Measurements from ENCODE around the gene FREY1. TPM values are rescaled to one million over a fixed set of nuclear protein-coding genes. Genes with fewer than 3 reads are reported as not detected.
A peak's percentile ranks its signal among the peaks of the same experiment; 100 is the strongest.

FREY1 gene, protein sequence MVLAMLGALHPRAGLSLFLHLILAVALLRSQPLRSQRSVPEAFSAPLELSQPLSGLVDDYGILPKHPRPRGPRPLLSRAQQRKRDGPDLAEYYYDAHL
- total RNA-seq (2016; rRNA removed; fragmentation: Illumina TruSeq; extraction: Trizol): 0.73 TPM in 1 of 2 replicates, not detected in the other
- not detected in 2 replicates for total RNA-seq (2016; cell fraction: cytosol; rRNA removed; fragmentation: Illumina TruSeq; extraction: Trizol; ENCODE audit: low read depth)
- total RNA-seq (2016; cell fraction: insoluble cytoplasmic fraction; rRNA removed; fragmentation: Illumina TruSeq; extraction: Trizol): 0.27 and 0.52 TPM in 2 replicates
- total RNA-seq (2016; cell fraction: membrane; rRNA removed; fragmentation: Illumina TruSeq; extraction: Trizol): not detected in 2 replicates
- 1.3 TPM in 1 of 2 replicates, not detected in the other for total RNA-seq (2016; cell fraction: nucleus; rRNA removed; fragmentation: Illumina TruSeq; extraction: Trizol)
- polyA plus RNA-seq (2011; rRNA removed): 0.22 and 0.44 TPM in 2 replicates
- polyA plus RNA-seq (2011; cell fraction: cytosol; rRNA removed): not detected in 2 replicates
- polyA plus RNA-seq (2011; cell fraction: nucleus; rRNA removed): 2.4 and 5.3 TPM in 2 replicates
- 0.27 TPM in 1 of 2 replicates, not detected in the other for polyA plus RNA-seq (2012)
- not detected in 2 replicates for polyA plus RNA-seq (2016; cell fraction: cytosol; fragmentation: Illumina TruSeq; extraction: Trizol; ENCODE audit: low read depth)
- not detected in 2 replicates for polyA plus RNA-seq (2016; cell fraction: insoluble cytoplasmic fraction; fragmentation: Illumina TruSeq; extraction: Trizol; ENCODE audit: low read depth)
- not detected in 2 replicates for polyA plus RNA-seq (2016; cell fraction: membrane; fragmentation: Illumina TruSeq; extraction: Trizol; ENCODE audit: low read depth)
- polyA plus RNA-seq (2016; cell fraction: nucleus; fragmentation: Illumina TruSeq; extraction: Trizol; ENCODE audit: insufficient read depth, low read depth): not detected in 2 replicates
- polyA minus RNA-seq (2011; rRNA and poly(A)+ RNA removed; ENCODE audit: low replicate concordance): 4.0 and 13.4 TPM in 2 replicates
- polyA minus RNA-seq (2011; cell fraction: cytosol; rRNA and poly(A)+ RNA removed): not detected in 2 replicates
- polyA minus RNA-seq (2011; cell fraction: nucleus; rRNA and poly(A)+ RNA removed): 7.2 and 7.8 TPM in 2 replicates
- percentile 42 among the genes with signal in this experiment for Bru-seq, nascent RNA
- percentile 32 among the genes with signal in this experiment for BruChase-seq, experiment 1, labeled RNA remaining after a 6-hour chase
- BruChase-seq, experiment 2, labeled RNA remaining after a 2-hour chase: percentile 48 among the genes with signal in this experiment
- long read RNA-seq, experiment 1: 0 reads
- long read RNA-seq, experiment 2, partial matches to known transcripts: 0 of 2 reads
- long read RNA-seq, experiment 2, other reads (novel, unspliced or antisense): 0 of 2 reads

DNA sequence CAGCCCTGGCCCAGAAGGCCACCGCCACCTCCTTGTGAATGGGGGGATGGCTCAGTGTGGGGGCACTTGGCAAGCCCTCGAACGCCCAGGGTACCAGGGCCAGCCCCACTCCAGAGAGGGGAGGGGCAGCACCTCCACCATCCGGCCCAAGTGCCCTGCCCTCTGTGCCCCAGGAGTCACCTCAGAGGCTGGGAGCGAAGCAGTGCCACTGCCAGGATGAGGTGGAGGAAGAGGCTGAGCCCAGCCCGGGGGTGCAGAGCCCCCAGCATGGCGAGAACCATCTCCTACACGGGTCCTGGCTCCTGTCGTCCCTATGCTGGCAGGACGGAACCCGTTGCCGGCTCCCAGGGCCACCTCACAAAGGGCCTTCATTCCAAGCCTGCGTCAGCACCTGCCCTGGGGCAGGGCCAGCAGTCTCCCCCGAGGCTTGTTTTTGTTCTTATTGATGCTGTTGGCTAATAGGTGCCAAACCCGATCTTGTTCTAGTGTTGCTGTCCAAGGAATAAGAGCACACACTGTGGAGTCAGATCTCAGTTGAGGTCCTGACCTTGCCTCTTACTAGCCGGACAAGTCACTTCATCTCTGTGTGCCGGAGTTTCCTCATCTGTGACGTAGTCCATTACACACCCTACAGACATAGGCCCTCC is at the start of gene FREY1:
TSS of gene FREY1 (minus strand) at position 307 of the 647 bp plus-strand sequence. CDS start at position 281, 26 bp downstream.
- H3K27me3 ChIP-seq (ENCODE audit: control insufficient read depth in 1 of 2, insufficient read depth in 2 of 2, low read length in 2 of 2): no peaks in the 10 kb centered on the region
- FAIRE-seq (no peak), DNase-seq (ENCODE audit: low spot score) (no peak), ATAC-seq (peak; percentile 4; the same call in 1 of the 3 replicates)
- H3K79me2 ChIP-seq (ENCODE audit: insufficient read depth, low read length): no peaks in the 10 kb centered on the region
- no peaks in the 10 kb centered on the region for H3K9me3 ChIP-seq (ENCODE audit: low read length)
- no peak within 1 kb of the TSS for H3K27ac ChIP-seq (ENCODE audit: extremely low read length, insufficient read depth, low read length)
- intact Hi-C loops (cut with micrococcal nuclease; ENCODE audit: unreplicated experiment): no loop called here
- no peak within 1 kb of the TSS for H3K4me3 ChIP-seq (replicated peaks in 1 of 3; ENCODE audit: insufficient read depth in 1 of 3, low read depth in 2 of 3, low read length in 3 of 3)
- peaks cover 0 to 3% of the 10 kb centered on the region in 2 experiments; a peak in 3 of 5 replicates for H3K36me3 ChIP-seq (replicated peaks in 1 of 2; ENCODE audit: control insufficient read depth in 1 of 2, insufficient read depth in 2 of 2, low read length in 2 of 2)
- H2AFZ ChIP-seq (ENCODE audit: low read length): no peak within 1 kb of the TSS
- BruUV-seq (replicated peaks): no TSS peak
- H4K20me1 ChIP-seq (ENCODE audit: insufficient read depth, low read length): no peaks in the 10 kb centered on the region
- ChIA-PET POLR2A (interaction anchor here (2.5 kb wide), 1 partner anchor 11 kb away, joined by 14 read pairs; the partner anchor contains the start of gene PEX16), CTCF (ENCODE audit: low intra/inter-chr PET ratio, low total read pairs) (no interaction called here)
- in situ Hi-C loops (cut with HindIII; ENCODE audit: extremely low pct_ligation_motif_present, low pct_unique_long_range_greater_than_20kb): no loop called here
- 90% methylated on average over 2 of the region's 18 CpGs for WGBS (ENCODE audit: low lambda C conversion rate)
- TF ChIP-seq ASH2L (IDR thresholded peaks at IDR 0.05; ENCODE audit: insufficient read length, low read depth, low read length) (no peak), AGO1 (IDR thresholded peaks at IDR 0.05; ENCODE audit: low read depth, low read length, poor library complexity, severe bottlenecking) (peak; percentile 89), CEBPB (IDR thresholded peaks at IDR 0.05; ENCODE audit: borderline replicate concordance, low read depth, low read length) (no peak)
- no peaks in the 10 kb centered on the region for H3K4me1 ChIP-seq (ENCODE audit: insufficient read depth, low read length)
- no peak within 1 kb of the TSS for H3K9ac ChIP-seq (ENCODE audit: insufficient read depth, low read depth, low read length)
- H3K4me2 ChIP-seq (ENCODE audit: low read depth, low read length): no peak within 1 kb of the TSS
